Liver (tissue), 9 donors: Measurements from ENCODE around the gene RBMX. TPM values are rescaled to one million over a fixed set of nuclear protein-coding genes. Genes with fewer than 3 reads are reported as not detected.

Source experiments
- DNase-seq: peaks from one replicate; pipeline ENCODE4 v3.0.0-alpha.2; 2017; ENCODE audit warnings: low spot score
- H3K27ac ChIP-seq, 2 donors: one replicate each; pipeline ENCODE4 v1.7.0; 2013; ENCODE audit warnings: inconsistent platforms in 2 of 2, low read length in 2 of 2, control low read depth in 1 of 2, low read depth in 1 of 2, mild to moderate bottlenecking in 1 of 2
- H3K27me3 ChIP-seq, 4 donors: one replicate each; pipeline versions ENCODE4 v1.6.1 to v1.7.0; 2013; ENCODE audit warnings: low read length in 3 of 4, inconsistent platforms in 1 of 4, mild to moderate bottlenecking in 1 of 4, moderate library complexity in 1 of 4; ENCODE audit not compliant: control insufficient read depth in 4 of 4, insufficient read depth in 4 of 4
- H3K36me3 ChIP-seq, 4 donors: one replicate each; pipeline versions ENCODE4 v1.6.1 to v1.7.0; 2013; ENCODE audit warnings: low read length in 3 of 4, mild to moderate bottlenecking in 3 of 4, low read depth in 1 of 4, moderate library complexity in 1 of 4; ENCODE audit not compliant: control insufficient read depth in 4 of 4, insufficient read depth in 3 of 4
- H3K4me1 ChIP-seq, 4 donors: one replicate each; pipeline versions ENCODE4 v1.6.1 to v1.7.0; 2013; ENCODE audit warnings: low read length in 3 of 4, mild to moderate bottlenecking in 3 of 4, moderate library complexity in 1 of 4; ENCODE audit not compliant: control insufficient read depth in 4 of 4, insufficient read depth in 4 of 4
- H3K4me3 ChIP-seq, 3 donors: one replicate each; pipeline versions ENCODE4 v1.6.1 to v1.7.0; 2013; ENCODE audit warnings: low read length in 3 of 3, control low read depth in 1 of 3, low read depth in 1 of 3, mild to moderate bottlenecking in 1 of 3
- H3K9ac ChIP-seq, 2 donors: one replicate each; pipeline ENCODE4 v1.7.0; 2013; ENCODE audit warnings: low read length in 2 of 2, mild to moderate bottlenecking in 2 of 2, moderate library complexity in 2 of 2, control low read depth in 1 of 2, low read depth in 1 of 2
- H3K9me3 ChIP-seq, 4 donors: one replicate each; pipeline versions ENCODE4 v1.6.1 to v1.7.0; 2013; ENCODE audit warnings: low read length in 3 of 4; ENCODE audit not compliant: control insufficient read depth in 4 of 4
- EGR1 ChIP-seq, 2 donors: IDR thresholded peaks; 2 replicates each; pipeline ENCODE4 v1.6.1; 2016 to 2018; ENCODE audit warnings: antibody characterized with exemption in 2 of 2, low read depth in 2 of 2
- GABPA ChIP-seq, 2 donors: IDR thresholded peaks in 1 of 2; conservative IDR thresholded peaks in 1 of 2; 2 replicates each; pipeline ENCODE4 v1.6.1; 2016; ENCODE audit warnings: antibody characterized with exemption in 2 of 2, mild to moderate bottlenecking in 1 of 2, moderate library complexity in 1 of 2
- HNF4A ChIP-seq, 2 donors: conservative IDR thresholded peaks; 2 replicates each; pipeline ENCODE4 v1.6.1; 2016; ENCODE audit warnings: antibody characterized with exemption in 2 of 2, mild to moderate bottlenecking in 2 of 2
- HNF4G ChIP-seq: IDR thresholded peaks from 2 replicates; pipeline ENCODE4 v1.6.1; 2016; ENCODE audit warnings: antibody characterized with exemption
- JUND ChIP-seq, 2 donors: IDR thresholded peaks; 2 replicates each; pipeline ENCODE4 v1.6.1; 2016; ENCODE audit warnings: antibody characterized with exemption in 2 of 2
- NR2F2 ChIP-seq: IDR thresholded peaks from 2 replicates; pipeline ENCODE4 v1.6.1; 2016; ENCODE audit warnings: antibody characterized with exemption
- RAD21 ChIP-seq, 2 donors: IDR thresholded peaks; 2 replicates each; pipeline ENCODE4 v1.6.1; 2016; ENCODE audit warnings: antibody characterized with exemption in 2 of 2, mild to moderate bottlenecking in 2 of 2
- RXRA ChIP-seq, 2 donors: IDR thresholded peaks; 2 replicates each; pipeline ENCODE4 v1.6.1; 2017 to 2018; ENCODE audit warnings: antibody characterized with exemption in 2 of 2, mild to moderate bottlenecking in 1 of 2
- SP1 ChIP-seq: IDR thresholded peaks from 2 replicates; pipeline ENCODE4 v1.6.1; 2018; ENCODE audit warnings: antibody characterized with exemption, mild to moderate bottlenecking
- TAF1 ChIP-seq: conservative IDR thresholded peaks from 2 replicates; pipeline ENCODE4 v1.6.1; 2016; ENCODE audit warnings: antibody characterized with exemption, mild to moderate bottlenecking
- YY1 ChIP-seq: IDR thresholded peaks from 2 replicates; pipeline ENCODE4 v1.6.1; 2016; ENCODE audit warnings: antibody characterized with exemption, mild to moderate bottlenecking
- WGBS: extraction: QIAGEN DNeasy Blood & Tissue Kit; methylation state at CpG from one replicate; pipeline ENCODE4 v1.1.7; 2013; 5-methylcytosine and 5-hydroxymethylcytosine counted together
- polyA plus RNA-seq, 2 donors: library from polyadenylated mRNA; stranded (reverse) in 1 of 2; unstranded in 1 of 2; fragments of 200-250 nt in 1 of 2; fragments of >200 nt in 1 of 2; fragmentation: Nextera tagmentation in 1 of 2; extraction: Ambion mirVana in 1 of 2; gene quantifications; one replicate each; pipeline versions ENCODE4 v1.2.1 to v1.2.3, GENCODE V29; 2013 to 2015
- total RNA-seq, 2 donors: library from RNA; depleted of rRNA; stranded (reverse); fragments of >200 nt; gene quantifications; one replicate each; pipeline ENCODE4 v1.2.3, GENCODE V29; 2014
- TF ChIP-seq, protein P1 (sequence below): IDR thresholded peaks from 2 replicates; pipeline ENCODE4 v1.6.1; 2016; ENCODE audit warnings: antibody characterized with exemption
- TF ChIP-seq, protein P2 (sequence below): IDR thresholded peaks from 2 replicates; pipeline ENCODE4 v1.6.1; 2016; ENCODE audit warnings: antibody characterized with exemption
- TF ChIP-seq, protein P3 (sequence below): IDR thresholded peaks from 2 replicates; pipeline ENCODE4 v1.6.1; 2016; ENCODE audit warnings: antibody characterized with exemption
- TF ChIP-seq, protein P4 (sequence below): fragments of 150-350 bp; IDR thresholded peaks from 2 replicates; pipeline ENCODE4 v1.5.1; 2017; ENCODE audit warnings: improper control_type of control experiment, low read depth, low read length; ENCODE audit not compliant: missing input control
- donor health status: healthy.
- donor health status: healthy.
- donor health status: healthy.
- donor health status: healthy.
- donor health status: healthy.

Gene RBMX
- total and polyA plus RNA-seq, 4 donors = 29.3 to 93.6 (median 63.2) TPM

DNA sequence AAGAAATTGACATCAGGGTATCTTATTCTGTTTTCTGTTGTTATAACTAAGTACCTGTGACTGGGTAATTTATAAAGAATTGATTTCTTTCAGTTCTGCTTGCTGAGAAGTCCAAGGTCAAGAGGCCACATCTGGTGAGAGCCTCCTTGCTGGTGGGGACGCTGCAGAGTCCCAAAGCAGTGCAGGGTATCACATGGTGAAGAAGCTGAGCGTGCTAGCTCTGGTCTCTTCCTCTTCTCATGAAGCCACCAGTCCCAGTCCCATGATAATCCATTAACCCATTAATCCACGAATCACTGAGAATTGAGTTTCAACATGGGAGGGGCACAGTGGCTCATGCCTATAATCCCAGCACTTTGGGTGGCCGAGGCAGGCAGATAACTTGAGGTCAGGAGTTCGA is 18.0 kb downstream of the RBMX start:
- H3K4me3 ChIP-seq = no peak overlapping the region
- H3K27me3 ChIP-seq = no peaks in the 10 kb centered on the region
- no peaks in the 10 kb centered on the region for H3K4me1 ChIP-seq
- no peak overlapping the region for H3K27ac ChIP-seq
- no peak overlapping the region for H3K9ac ChIP-seq
- H3K36me3 ChIP-seq = peaks cover 0 to 11% (median 3%) of the 10 kb centered on the region in 4 donors
- DNase-seq = no peak
- TF ChIP-seq JUND (IDR thresholded peaks at IDR 0.05) (no peak), HNF4A (conservative IDR thresholded peaks at IDR 0.05) (no peak)
- TF ChIP-seq, protein P1, sequence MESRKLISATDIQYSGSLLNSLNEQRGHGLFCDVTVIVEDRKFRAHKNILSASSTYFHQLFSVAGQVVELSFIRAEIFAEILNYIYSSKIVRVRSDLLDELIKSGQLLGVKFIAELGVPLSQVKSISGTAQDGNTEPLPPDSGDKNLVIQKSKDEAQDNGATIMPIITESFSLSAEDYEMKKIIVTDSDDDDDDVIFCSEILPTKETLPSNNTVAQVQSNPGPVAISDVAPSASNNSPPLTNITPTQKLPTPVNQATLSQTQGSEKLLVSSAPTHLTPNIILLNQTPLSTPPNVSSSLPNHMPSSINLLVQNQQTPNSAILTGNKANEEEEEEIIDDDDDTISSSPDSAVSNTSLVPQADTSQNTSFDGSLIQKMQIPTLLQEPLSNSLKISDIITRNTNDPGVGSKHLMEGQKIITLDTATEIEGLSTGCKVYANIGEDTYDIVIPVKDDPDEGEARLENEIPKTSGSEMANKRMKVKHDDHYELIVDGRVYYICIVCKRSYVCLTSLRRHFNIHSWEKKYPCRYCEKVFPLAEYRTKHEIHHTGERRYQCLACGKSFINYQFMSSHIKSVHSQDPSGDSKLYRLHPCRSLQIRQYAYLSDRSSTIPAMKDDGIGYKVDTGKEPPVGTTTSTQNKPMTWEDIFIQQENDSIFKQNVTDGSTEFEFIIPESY = no peak
- no peaks in the 10 kb centered on the region for H3K9me3 ChIP-seq
- 76% methylated on average over 5 of the region's 5 CpGs for WGBS

DNA sequence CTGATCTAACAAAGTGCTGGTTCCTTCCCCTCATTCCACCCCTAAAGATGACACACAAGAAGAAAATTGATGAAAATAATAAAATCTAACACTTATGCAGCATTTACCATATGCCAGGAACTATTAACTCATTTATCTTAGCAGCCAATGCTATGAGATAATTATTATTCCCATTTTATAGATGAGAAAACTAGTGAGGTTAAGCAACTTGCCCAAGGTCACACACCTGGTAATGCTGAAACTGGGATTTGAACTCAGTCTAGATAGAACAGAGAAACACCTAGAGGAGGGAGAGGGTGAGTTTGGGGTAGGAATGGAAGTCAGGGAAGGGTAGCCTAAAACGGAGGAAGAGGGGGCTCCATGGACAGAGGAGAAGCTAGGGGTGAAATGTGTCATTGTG is 18.6 kb downstream of the RBMX start:
- no peaks in the 10 kb centered on the region for H3K27me3 ChIP-seq
- TF ChIP-seq, protein P2, sequence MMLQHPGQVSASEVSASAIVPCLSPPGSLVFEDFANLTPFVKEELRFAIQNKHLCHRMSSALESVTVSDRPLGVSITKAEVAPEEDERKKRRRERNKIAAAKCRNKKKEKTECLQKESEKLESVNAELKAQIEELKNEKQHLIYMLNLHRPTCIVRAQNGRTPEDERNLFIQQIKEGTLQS = no peak
- TF ChIP-seq RXRA (IDR thresholded peaks at IDR 0.05) = no peak
- TF ChIP-seq RAD21 (IDR thresholded peaks at IDR 0.05) = no peak
- no peak for TF ChIP-seq GABPA (IDR thresholded peaks at IDR 0.05 in 1 of 2, conservative IDR thresholded peaks at IDR 0.05 in 1 of 2)
- TF ChIP-seq HNF4G = no peak
- no peak for TF ChIP-seq YY1
- TF ChIP-seq NR2F2 = no peak
- TF ChIP-seq, protein P3, sequence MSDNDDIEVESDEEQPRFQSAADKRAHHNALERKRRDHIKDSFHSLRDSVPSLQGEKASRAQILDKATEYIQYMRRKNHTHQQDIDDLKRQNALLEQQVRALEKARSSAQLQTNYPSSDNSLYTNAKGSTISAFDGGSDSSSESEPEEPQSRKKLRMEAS = no peak
- H3K36me3 ChIP-seq = peaks cover 0 to 9% (median 3%) of the 10 kb centered on the region in 4 donors
- H3K9ac ChIP-seq = no peak overlapping the region
- no peak overlapping the region for H3K4me3 ChIP-seq
- 92% methylated on average over 1 of the region's 1 CpG for WGBS
- H3K9me3 ChIP-seq = no peaks in the 10 kb centered on the region
- no peaks in the 10 kb centered on the region for H3K4me1 ChIP-seq
- DNase-seq = no peak
- H3K27ac ChIP-seq = no peak overlapping the region

DNA sequence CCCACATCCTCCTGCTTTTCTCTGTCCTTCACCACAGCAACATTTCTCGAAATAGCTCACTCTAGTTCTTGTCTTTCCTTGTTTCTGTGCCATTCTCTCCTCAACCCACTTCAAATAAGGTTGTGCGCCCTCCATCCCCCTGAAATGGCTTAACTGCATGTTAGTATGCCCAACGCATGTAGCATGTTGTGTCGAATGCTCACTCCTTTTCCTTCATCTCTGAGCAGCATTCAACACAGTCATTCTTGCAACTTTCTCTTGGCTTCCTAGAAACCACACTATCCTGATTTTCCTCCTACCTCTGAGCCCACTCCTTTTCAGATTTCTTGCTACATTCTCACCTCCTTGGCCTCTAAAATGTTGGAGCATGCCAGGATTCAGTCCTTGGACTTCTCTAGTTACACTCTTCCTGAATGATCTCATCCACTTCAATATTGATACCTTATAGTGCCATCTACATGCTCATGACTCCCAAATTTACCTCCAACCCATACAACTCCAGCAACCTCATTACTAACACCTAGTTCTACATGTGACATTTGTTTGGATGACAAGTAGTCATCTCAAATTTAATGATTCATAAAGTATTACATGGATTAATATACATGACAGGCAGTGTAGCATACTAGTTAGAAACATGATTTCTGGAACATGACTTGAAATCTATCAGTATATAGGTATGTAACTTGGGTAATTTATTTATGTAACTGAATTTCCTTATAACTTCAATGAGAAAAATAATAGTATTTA is 22.3 kb downstream of the RBMX start:
- Histone ChIP-seq H3K27me3 (no peaks in the 10 kb centered on the region), H3K27ac (no peak overlapping the region), H3K36me3 (peaks cover 0 to 6% (median 4%) of the 10 kb centered on the region in 4 donors), H3K4me1 (no peaks in the 10 kb centered on the region), H3K9ac (no peak overlapping the region), H3K9me3 (no peaks in the 10 kb centered on the region), H3K4me3 (no peak overlapping the region)
- no peak for TF ChIP-seq RXRA (IDR thresholded peaks at IDR 0.05)
- TF ChIP-seq, protein P4, sequence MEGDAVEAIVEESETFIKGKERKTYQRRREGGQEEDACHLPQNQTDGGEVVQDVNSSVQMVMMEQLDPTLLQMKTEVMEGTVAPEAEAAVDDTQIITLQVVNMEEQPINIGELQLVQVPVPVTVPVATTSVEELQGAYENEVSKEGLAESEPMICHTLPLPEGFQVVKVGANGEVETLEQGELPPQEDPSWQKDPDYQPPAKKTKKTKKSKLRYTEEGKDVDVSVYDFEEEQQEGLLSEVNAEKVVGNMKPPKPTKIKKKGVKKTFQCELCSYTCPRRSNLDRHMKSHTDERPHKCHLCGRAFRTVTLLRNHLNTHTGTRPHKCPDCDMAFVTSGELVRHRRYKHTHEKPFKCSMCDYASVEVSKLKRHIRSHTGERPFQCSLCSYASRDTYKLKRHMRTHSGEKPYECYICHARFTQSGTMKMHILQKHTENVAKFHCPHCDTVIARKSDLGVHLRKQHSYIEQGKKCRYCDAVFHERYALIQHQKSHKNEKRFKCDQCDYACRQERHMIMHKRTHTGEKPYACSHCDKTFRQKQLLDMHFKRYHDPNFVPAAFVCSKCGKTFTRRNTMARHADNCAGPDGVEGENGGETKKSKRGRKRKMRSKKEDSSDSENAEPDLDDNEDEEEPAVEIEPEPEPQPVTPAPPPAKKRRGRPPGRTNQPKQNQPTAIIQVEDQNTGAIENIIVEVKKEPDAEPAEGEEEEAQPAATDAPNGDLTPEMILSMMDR = no peak
- TF ChIP-seq TAF1 = no peak
- no peak for TF ChIP-seq YY1
- TF ChIP-seq JUND (IDR thresholded peaks at IDR 0.05) = no peak
- TF ChIP-seq RAD21 (IDR thresholded peaks at IDR 0.05) = no peak
- TF ChIP-seq EGR1 (IDR thresholded peaks at IDR 0.05; ENCODE audit: low read depth in 2 of 2) = no peak
- TF ChIP-seq, protein P1 = no peak
- TF ChIP-seq SP1 = no peak
- no peak for TF ChIP-seq NR2F2
- no peak for TF ChIP-seq HNF4G
- TF ChIP-seq GABPA (IDR thresholded peaks at IDR 0.05 in 1 of 2, conservative IDR thresholded peaks at IDR 0.05 in 1 of 2) = no peak
- TF ChIP-seq, protein P2 = no peak
- TF ChIP-seq, protein P3 = no peak
- TF ChIP-seq HNF4A (conservative IDR thresholded peaks at IDR 0.05) = no peak
- no peak for DNase-seq
- 98% methylated on average over 4 of the region's 4 CpGs for WGBS
